H9 (cell line): ENCODE measurements around the gene CLDN11. TPM values are rescaled to one million over a fixed set of nuclear protein-coding genes. Genes with fewer than 3 reads are reported as not detected.

Source experiments
- DNase-seq: peaks from one replicate; pipeline ENCODE4 v3.0.0-alpha.2; 2017
- H2AFZ ChIP-seq: one replicate; pipeline ENCODE4 v1.6.1; 2013; ENCODE audit warnings: mild to moderate bottlenecking, low read length, control low read depth, moderate library complexity
- H2AK5ac ChIP-seq: 2 replicates; pipeline ENCODE4 v1.6.1; 2013; ENCODE audit warnings: low read length, control low read depth, mixed read lengths; ENCODE audit not compliant: insufficient read length
- H2BK120ac ChIP-seq: one replicate; pipeline ENCODE4 v1.6.1; 2013; ENCODE audit warnings: low read depth, mild to moderate bottlenecking, low read length, control low read depth, inconsistent platforms; ENCODE audit not compliant: poor library complexity, severe bottlenecking
- H2BK12ac ChIP-seq: 2 replicates; pipeline ENCODE4 v1.6.1; 2013; ENCODE audit warnings: low read length, control low read depth, mixed read lengths, low read depth; ENCODE audit not compliant: insufficient read length
- H2BK15ac ChIP-seq: 2 replicates; pipeline ENCODE4 v1.6.1; 2013; ENCODE audit warnings: low read depth, low read length, control low read depth
- H2BK20ac ChIP-seq: one replicate; pipeline ENCODE4 v1.6.1; 2013; ENCODE audit warnings: low read depth, mild to moderate bottlenecking, low read length, control low read depth, inconsistent platforms; ENCODE audit not compliant: poor library complexity, severe bottlenecking
- H2BK5ac ChIP-seq: 2 replicates; pipeline ENCODE4 v1.6.1; 2013; ENCODE audit warnings: low read length, control low read depth, mixed read lengths; ENCODE audit not compliant: insufficient read length
- H3K14ac ChIP-seq: 2 replicates; pipeline ENCODE4 v1.6.1; 2013; ENCODE audit warnings: low read length, control low read depth; ENCODE audit not compliant: insufficient read depth
- H3K18ac ChIP-seq: 2 replicates; pipeline ENCODE4 v1.6.1; 2013; ENCODE audit warnings: low read depth, mild to moderate bottlenecking, mixed read lengths, low read length, control low read depth; ENCODE audit not compliant: insufficient read length
- H3K23ac ChIP-seq: 2 replicates; pipeline ENCODE4 v1.6.1; 2013; ENCODE audit warnings: low read length, control low read depth, mixed read lengths, low read depth; ENCODE audit not compliant: insufficient read length
- H3K23me2 ChIP-seq: 2 replicates; pipeline ENCODE4 v1.6.1; 2013; ENCODE audit warnings: low read depth, mild to moderate bottlenecking, mixed read lengths, low read length, control low read depth; ENCODE audit not compliant: insufficient read length, poor library complexity, severe bottlenecking
- H3K27ac ChIP-seq: 2 replicates; pipeline ENCODE4 v1.5.1; 2013; ENCODE audit warnings: low read length, control low read depth, mixed read lengths, low read depth; ENCODE audit not compliant: insufficient read length
- H3K27me3 ChIP-seq: 2 replicates; pipeline ENCODE4 v1.6.1; 2013; ENCODE audit warnings: low read length, control low read depth, inconsistent platforms; ENCODE audit not compliant: insufficient read depth
- H3K4ac ChIP-seq: 2 replicates; pipeline ENCODE4 v1.6.1; 2013; ENCODE audit warnings: low read depth, mild to moderate bottlenecking, control low read depth, inconsistent platforms, low read length, moderate library complexity
- H3K4me1 ChIP-seq: 2 replicates; pipeline ENCODE4 v1.6.1; 2013; ENCODE audit warnings: low read length, control low read depth, inconsistent platforms; ENCODE audit not compliant: insufficient read depth
- H3K4me2 ChIP-seq: 2 replicates; pipeline ENCODE4 v1.6.1; 2013; ENCODE audit warnings: low read length, control low read depth, mixed read lengths; ENCODE audit not compliant: insufficient read length, insufficient read depth
- H3K56ac ChIP-seq: 2 replicates; pipeline ENCODE4 v1.6.1; 2013; ENCODE audit warnings: low read depth, mild to moderate bottlenecking, mixed read lengths, low read length, control low read depth; ENCODE audit not compliant: insufficient read length
- H3K79me1 ChIP-seq: 2 replicates; pipeline ENCODE4 v1.6.1; 2013; ENCODE audit warnings: low read depth, mild to moderate bottlenecking, moderate library complexity, low read length, control low read depth, inconsistent platforms; ENCODE audit not compliant: insufficient read depth, poor library complexity, severe bottlenecking
- H3K79me2 ChIP-seq: 2 replicates; pipeline ENCODE4 v1.6.1; 2013; ENCODE audit warnings: low read length, control low read depth, inconsistent platforms; ENCODE audit not compliant: insufficient read depth
- H3K9ac ChIP-seq: 2 replicates; pipeline ENCODE4 v1.6.1; 2013; ENCODE audit warnings: low read length, control low read depth, mixed read lengths; ENCODE audit not compliant: insufficient read length; ENCODE audit errors: extremely low read depth
- H3K9me3 ChIP-seq: one replicate; pipeline ENCODE4 v1.6.1; 2013; ENCODE audit warnings: low read depth, low read length, inconsistent platforms; ENCODE audit not compliant: control insufficient read depth
- H3T11ph ChIP-seq: one replicate; pipeline ENCODE4 v1.6.1; 2013; ENCODE audit warnings: mild to moderate bottlenecking, low read length, control low read depth, inconsistent platforms
- H4K20me1 ChIP-seq: one replicate; pipeline ENCODE4 v1.6.1; 2013; ENCODE audit not compliant: control insufficient read depth, insufficient read length, insufficient read depth
- H4K5ac ChIP-seq: 2 replicates; pipeline ENCODE4 v1.6.1; 2013; ENCODE audit warnings: low read depth, mild to moderate bottlenecking, mixed read lengths, low read length, control low read depth; ENCODE audit not compliant: insufficient read length
- H4K8ac ChIP-seq: replicated peaks from 2 replicates; pipeline ENCODE4 v1.6.1; 2013; ENCODE audit warnings: low read length, control low read depth, mixed read lengths, low read depth; ENCODE audit not compliant: insufficient read length
- H4K91ac ChIP-seq: 2 replicates; pipeline ENCODE4 v1.6.1; 2013; ENCODE audit warnings: low read depth, mild to moderate bottlenecking, moderate library complexity, mixed read lengths, low read length, control low read depth; ENCODE audit not compliant: insufficient read length
- H3K27ac Mint-ChIP-seq, 3 experiments: 2 replicates in 2 of 3; 3 replicates in 1 of 3; pipeline ENCODE4 v1.8.0; 2020 to 2021; ENCODE audit warnings: mixed read lengths in 3 of 3, mild to moderate bottlenecking in 1 of 3, moderate library complexity in 1 of 3
- H3K27me3 Mint-ChIP-seq: 2 replicates; pipeline ENCODE4 v1.8.0; 2021; ENCODE audit warnings: low read depth, mild to moderate bottlenecking, moderate library complexity, mixed read lengths
- H3K36me3 Mint-ChIP-seq, 3 experiments: 2 replicates in 2 of 3; 3 replicates in 1 of 3; pipeline ENCODE4 v1.8.0; 2020 to 2021; ENCODE audit warnings: low read depth in 3 of 3, mixed read lengths in 3 of 3; ENCODE audit not compliant: insufficient read depth in 1 of 3
- H3K4me1 Mint-ChIP-seq, 2 experiments: 2 replicates each; pipeline ENCODE4 v1.8.0; 2020; ENCODE audit warnings: mixed read lengths in 2 of 2
- H3K4me3 Mint-ChIP-seq, 2 experiments: 2 replicates in 1 of 2; 3 replicates in 1 of 2; pipeline ENCODE4 v1.8.0; 2020 to 2021; ENCODE audit warnings: mild to moderate bottlenecking in 2 of 2, mixed read lengths in 2 of 2, moderate library complexity in 1 of 2
- H3K9me3 Mint-ChIP-seq, 2 experiments: 2 replicates in 1 of 2; 3 replicates in 1 of 2; pipeline ENCODE4 v1.8.0; 2020; ENCODE audit warnings: mild to moderate bottlenecking in 2 of 2, mixed read lengths in 2 of 2, moderate library complexity in 1 of 2
- CTCF ChIP-seq: fragments of 200-600 bp; sonication (generic); conservative IDR thresholded peaks from 3 replicates; pipeline ENCODE4 v1.8.0; 2021; ENCODE audit warnings: antibody characterized with exemption, mild to moderate bottlenecking
- WGBS: extraction: QIAGEN DNeasy Blood & Tissue Kit; methylation state at CpG from one replicate; pipeline ENCODE4 v1.1.7; 2013; ENCODE audit warnings: missing lambda C conversion rate, low lambda C conversion rate, mixed read lengths; ENCODE audit not compliant: insufficient read length; ENCODE audit errors: extremely low coverage; 5-methylcytosine and 5-hydroxymethylcytosine counted together
- total RNA-seq: library from RNA; stranded (reverse); gene quantifications from 2 replicates; pipeline ENCODE4 v1.2.1, GENCODE V29; 2021

The CLDN11 gene
- total RNA-seq, 1 experiment from 2014 or later: 1.7 TPM

- 0 out of 2 replicates have a peak, but pooled peaks cover 1% of the 10 kb centered on the region for H3K4me1 ChIP-seq
- H4K20me1 ChIP-seq: no peaks in the 10 kb centered on the region
- H4K91ac ChIP-seq: no peak overlapping the region
- no peaks in the 10 kb centered on the region for H3K27me3 ChIP-seq
- Mint-ChIP-seq H3K27me3 (no peaks in the 10 kb centered on the region; the same call in 1 of the 2 replicates), H3K4me1 (peaks cover 16 to 20% of the 10 kb centered on the region in 2 experiments), H3K4me3 (no peak overlapping the region), H3K36me3 (peaks cover 0 to 4% (median 0%) of the 10 kb centered on the region in 3 experiments; a peak in 2 of 7 replicates), H3K9me3 (peaks cover 0 to 2% of the 10 kb centered on the region in 2 experiments; a peak in 1 of 5 replicates), H3K27ac (no peak overlapping the region)
- no peak overlapping the region for H3K4me2 ChIP-seq
- H2BK5ac ChIP-seq: no peak overlapping the region
- no peaks in the 10 kb centered on the region for H3K9me3 ChIP-seq
- H3T11ph ChIP-seq: no peak overlapping the region
- no peaks in the 10 kb centered on the region for H3K79me1 ChIP-seq
- whole genome bisulfite sequencing: no CpG with 5 or more reads among the region's 4 CpGs
- no peak for DNase-seq
- H2AK5ac ChIP-seq: no peak overlapping the region
- no peak overlapping the region for H3K18ac ChIP-seq
- H3K9ac ChIP-seq: no peak overlapping the region
- H2AFZ ChIP-seq: no peak overlapping the region
- no peak overlapping the region for H3K27ac ChIP-seq
- H2BK120ac ChIP-seq: no peak overlapping the region
- no peak overlapping the region for H2BK15ac ChIP-seq
- no peak overlapping the region for H2BK20ac ChIP-seq
- H4K8ac ChIP-seq: no peak overlapping the region
- H3K23ac ChIP-seq: no peak overlapping the region
- no peak for TF ChIP-seq CTCF
- no peak overlapping the region for H4K5ac ChIP-seq
- no peak overlapping the region for H3K14ac ChIP-seq
- no peak overlapping the region for H3K56ac ChIP-seq
- H3K4ac ChIP-seq: no peak overlapping the region
- no peaks in the 10 kb centered on the region for H3K79me2 ChIP-seq
- H3K23me2 ChIP-seq: no peaks in the 10 kb centered on the region
- H2BK12ac ChIP-seq: no peak overlapping the region
Observed at GRCh38 chr3:170482199-170482598, 63.5 kb downstream of the CLDN11 start.
